ENCODE data around the gene IMMP1L. TPM values are rescaled to one million over a fixed set of nuclear protein-coding genes. Genes with fewer than 3 reads are reported as not detected.

Gene IMMP1L
- total and polyA plus RNA-seq, 2 of the 8 experiments (the other 6 are each of a cell fraction or from before 2014, with no cell fraction given): 27.4 to 47.7 TPM

GRCh38 chr11:31442086-31442485 lies 67.3 kb downstream of the IMMP1L start:
- FAIRE-seq (no peak), DNase-seq (ENCODE audit: low read depth in 1 of 2, low spot score in 2 of 2) (no peak)
- no peak overlapping the region for H2AFZ ChIP-seq (ENCODE audit: low read length)
- H2BK15ac ChIP-seq (ENCODE audit: low read length): no peak overlapping the region
- WGBS, 2 experiments (ENCODE audit: extremely low coverage in 1 of 2, insufficient coverage in 1 of 2, insufficient read length in 1 of 2, insufficient replicate concordance in 2 of 2, low coverage in 1 of 2, low lambda C conversion rate in 2 of 2, missing lambda C conversion rate in 1 of 2): 68% methylated on average over 2 of the region's 2 CpGs; no CpG with 5 or more reads in 1 of the 2 experiments
- no peak overlapping the region; a peak in 1 of 4 replicates for H3K4me2 ChIP-seq (ENCODE audit: insufficient read depth in 1 of 2, low read depth in 2 of 2, low read length in 2 of 2)
- no peaks in the 10 kb centered on the region; a peak in 1 of 7 replicates for H3K4me1 ChIP-seq (replicated peaks in 1 of 4; ENCODE audit: control insufficient read depth in 3 of 4, insufficient read depth in 4 of 4, low read length in 3 of 4)
- no peaks in the 10 kb centered on the region for H3K27me3 ChIP-seq (replicated peaks in 1 of 4; ENCODE audit: control insufficient read depth in 3 of 4, extremely low read depth in 1 of 4, insufficient read depth in 3 of 4, low read length in 3 of 4)
- POLR2A ChIA-PET (ENCODE audit: partially characterized antibody): no interaction called here
- no peak overlapping the region for H3K4me3 ChIP-seq (ENCODE audit: extremely low read depth in 1 of 4, insufficient read depth in 2 of 4, low read depth in 3 of 4, low read length in 4 of 4)
- no peaks in the 10 kb centered on the region for H3K79me1 ChIP-seq (ENCODE audit: low read depth, low read length)
- H3K23ac ChIP-seq (ENCODE audit: insufficient read length): no peak overlapping the region
- no peak overlapping the region for H3K4ac ChIP-seq (replicated peaks; ENCODE audit: insufficient read length, low read depth, low read length)
- H2BK120ac ChIP-seq (replicated peaks; ENCODE audit: low read depth, low read length): no peak overlapping the region
- no peak overlapping the region for H2BK20ac ChIP-seq (ENCODE audit: low read length)
- no peak overlapping the region for H2BK5ac ChIP-seq (ENCODE audit: low read depth, low read length)
- H3K14ac ChIP-seq (ENCODE audit: insufficient read length): no peak overlapping the region
- no peaks in the 10 kb centered on the region; a peak in 1 of 8 replicates for H3K36me3 ChIP-seq (ENCODE audit: control insufficient read depth in 2 of 4, insufficient read depth in 4 of 4, low read length in 3 of 4)
- H4K8ac ChIP-seq (ENCODE audit: extremely low read depth, insufficient read depth, low read length): no peak overlapping the region
- H3K18ac ChIP-seq (ENCODE audit: extremely low read depth, low read length): no peak overlapping the region
- CTCF ChIA-PET (ENCODE audit: partially characterized antibody): interaction anchor here (0.8 to 1.2 kb wide), 3 partner anchors 10 to 170 kb away, joined by 3 read pairs; partner anchors contain the start of genes DCDC1 and DNAJC24
- no peak overlapping the region for H3K9ac ChIP-seq (replicated peaks in 1 of 4; ENCODE audit: extremely low read depth in 1 of 4, low read depth in 3 of 4, low read length in 3 of 4)
- H4K20me1 ChIP-seq (replicated peaks in 1 of 2; ENCODE audit: control insufficient read depth in 1 of 2, insufficient read depth in 2 of 2, low read length in 2 of 2): no peaks in the 10 kb centered on the region
- H3K9me3 ChIP-seq (ENCODE audit: insufficient read depth in 2 of 2, low read depth in 1 of 2, low read length in 1 of 2): no peaks in the 10 kb centered on the region
- no peak overlapping the region for H2BK12ac ChIP-seq (ENCODE audit: low read depth, low read length)
- H2AK5ac ChIP-seq (ENCODE audit: low read depth, low read length): no peak overlapping the region
- H3K27ac ChIP-seq (ENCODE audit: low read depth, low read length): no peak overlapping the region
- no peaks in the 10 kb centered on the region for H3K23me2 ChIP-seq (ENCODE audit: low read depth, low read length)
- H3K79me2 ChIP-seq (ENCODE audit: control insufficient read depth in 1 of 2, insufficient read depth in 2 of 2, low read length in 2 of 2): no peaks in the 10 kb centered on the region
- no peak overlapping the region for H4K91ac ChIP-seq (replicated peaks; ENCODE audit: insufficient read length, low read length)
- TF ChIP-seq RFX5 (IDR thresholded peaks at IDR 0.05; ENCODE audit: borderline replicate concordance, low read depth, low read length): no peak
- TF ChIP-seq NRF1 (IDR thresholded peaks at IDR 0.05; ENCODE audit: low read depth, low read length): no peak
- 0 out of 2 replicates have a peak, but pooled peaks have one; percentile 36 for TF ChIP-seq CEBPB (IDR thresholded peaks at IDR 0.05; ENCODE audit: low read depth, low read length)
- TF ChIP-seq, protein P1, sequence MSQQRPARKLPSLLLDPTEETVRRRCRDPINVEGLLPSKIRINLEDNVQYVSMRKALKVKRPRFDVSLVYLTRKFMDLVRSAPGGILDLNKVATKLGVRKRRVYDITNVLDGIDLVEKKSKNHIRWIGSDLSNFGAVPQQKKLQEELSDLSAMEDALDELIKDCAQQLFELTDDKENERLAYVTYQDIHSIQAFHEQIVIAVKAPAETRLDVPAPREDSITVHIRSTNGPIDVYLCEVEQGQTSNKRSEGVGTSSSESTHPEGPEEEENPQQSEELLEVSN (IDR thresholded peaks at IDR 0.05): 0 out of 2 replicates have a peak, but pooled peaks have one; percentile 20
- no peak for TF ChIP-seq HDAC6 (IDR thresholded peaks at IDR 0.05; ENCODE audit: low read depth, low read length)
- TF ChIP-seq SP1 (IDR thresholded peaks at IDR 0.05; ENCODE audit: low read depth, low read length): no peak
- no peak for TF ChIP-seq ASH2L (IDR thresholded peaks at IDR 0.05; ENCODE audit: low read length)
- TF ChIP-seq SP4 (IDR thresholded peaks at IDR 0.05; ENCODE audit: low read length): no peak
- TF ChIP-seq KDM1A (IDR thresholded peaks at IDR 0.05; ENCODE audit: borderline replicate concordance, low read length): no peak
- TF ChIP-seq CBX5 (IDR thresholded peaks at IDR 0.05; ENCODE audit: low read depth, low read length): no peak
- TF ChIP-seq, protein P2, sequence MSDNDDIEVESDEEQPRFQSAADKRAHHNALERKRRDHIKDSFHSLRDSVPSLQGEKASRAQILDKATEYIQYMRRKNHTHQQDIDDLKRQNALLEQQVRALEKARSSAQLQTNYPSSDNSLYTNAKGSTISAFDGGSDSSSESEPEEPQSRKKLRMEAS (IDR thresholded peaks at IDR 0.05): 0 out of 2 replicates have a peak, but pooled peaks have one; percentile 18
- no peak overlapping the region for H3K56ac ChIP-seq (replicated peaks; ENCODE audit: insufficient read length, low read depth, low read length)
- H4K5ac ChIP-seq (ENCODE audit: insufficient read length, low read depth, low read length): no peak overlapping the region

All from H1 (cell line).